ENCODE measurements around the gene LGALS7. TPM values are rescaled to one million over a fixed set of nuclear protein-coding genes. Genes with fewer than 3 reads are reported as not detected.

The LGALS7 gene
- polyA plus RNA-seq, 1 donor from 2014 or later, result not detected

DNA sequence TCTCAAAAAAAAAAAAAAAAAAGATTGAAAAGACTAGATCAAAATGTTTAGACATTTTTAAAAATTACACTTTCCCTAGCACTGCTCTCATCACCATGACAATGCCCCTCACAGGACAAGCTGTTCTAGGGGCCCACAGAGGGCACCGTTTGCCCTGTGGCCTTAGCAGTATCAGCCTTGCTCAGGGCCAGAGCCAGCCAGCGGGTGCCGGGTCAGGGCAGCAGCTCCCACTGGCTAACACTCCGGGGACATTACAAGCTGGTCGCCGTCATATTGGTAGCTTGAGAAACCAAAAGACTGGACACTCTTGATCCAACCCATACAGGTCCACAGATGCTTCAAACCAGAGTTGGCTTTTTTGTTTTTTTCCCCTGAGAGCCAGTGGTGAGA is 47.0 kb downstream of the LGALS7 start:
- TF ChIP-seq MXI1 (conservative IDR thresholded peaks at IDR 0.05; ENCODE audit: poor library complexity, severe bottlenecking) (no peak), EP300 (conservative IDR thresholded peaks at IDR 0.05; ENCODE audit: poor library complexity, severe bottlenecking) (no peak), CTCF (IDR thresholded peaks at IDR 0.05; ENCODE audit: poor library complexity, severe bottlenecking) (no peak), REST (IDR thresholded peaks at IDR 0.05; ENCODE audit: borderline replicate concordance) (no peak), RAD21 (conservative IDR thresholded peaks at IDR 0.05) (no peak), TAF1 (IDR thresholded peaks at IDR 0.05; ENCODE audit: low read depth) (no peak), SMC3 (conservative IDR thresholded peaks at IDR 0.05; ENCODE audit: poor library complexity) (no peak), EZH2 (IDR thresholded peaks at IDR 0.05; ENCODE audit: borderline replicate concordance, insufficient read depth, low read length, poor library complexity, severe bottlenecking) (no peak), POLR2AphosphoS5 (IDR thresholded peaks at IDR 0.05) (no peak)

DNA sequence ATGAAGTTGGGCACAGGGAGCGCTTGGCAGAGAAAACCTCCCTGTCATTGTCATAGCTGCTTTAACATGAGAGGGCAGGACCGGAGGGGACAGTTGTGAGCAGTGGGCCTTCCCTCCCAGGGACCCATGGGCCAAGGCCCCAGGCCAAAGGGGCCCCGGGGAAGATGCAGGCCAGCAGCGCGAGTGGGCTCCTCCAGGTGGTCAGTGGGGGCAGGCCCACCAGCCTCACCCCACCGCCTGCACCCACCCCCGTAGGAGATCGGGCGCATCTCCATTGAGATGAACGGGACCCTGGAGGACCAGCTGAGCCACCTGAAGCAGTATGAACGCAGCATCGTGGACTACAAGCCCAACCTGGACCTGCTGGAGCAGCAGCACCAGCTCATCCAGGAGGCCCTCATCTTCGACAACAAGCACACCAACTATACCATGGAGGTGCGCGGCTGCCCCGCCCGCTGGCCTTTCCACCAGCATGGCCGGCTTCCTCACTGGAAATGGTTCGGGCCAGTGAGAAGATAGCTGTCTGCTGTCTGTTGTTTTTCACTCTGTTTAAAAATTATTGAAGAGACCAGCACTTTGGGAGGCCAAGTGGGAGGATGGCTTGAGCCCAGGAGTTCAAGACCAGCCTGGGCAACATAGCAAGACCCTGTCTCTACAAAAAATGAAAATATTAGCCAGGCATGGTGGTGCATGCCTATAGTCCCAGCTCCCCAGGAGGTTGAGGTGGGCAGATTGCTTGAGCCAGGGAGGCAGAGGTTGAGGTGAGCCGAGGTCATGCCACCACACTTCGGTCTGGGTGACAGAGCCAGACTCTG is 47.6 kb downstream of the LGALS7 start:
- Histone ChIP-seq H3K4me3 (ENCODE audit: low read length) (no peak overlapping the region), H3K9me3 (ENCODE audit: low read length) (no peaks in the 10 kb centered on the region), H3K9ac (ENCODE audit: low read length) (no peak overlapping the region), H2AFZ (ENCODE audit: low read depth, low read length) (no peak overlapping the region), H3K4me2 (ENCODE audit: low read length) (no peak overlapping the region), H3K36me3 (ENCODE audit: insufficient read depth, low read length) (no peaks in the 10 kb centered on the region), H4K20me1 (ENCODE audit: insufficient read depth) (no peaks in the 10 kb centered on the region), H3K27ac (ENCODE audit: low read length) (no peak overlapping the region), H3K27me3 (ENCODE audit: insufficient read depth, low read depth, low read length) (no peaks in the 10 kb centered on the region), H3K9me2 (ENCODE audit: insufficient read depth, low read length) (no peaks in the 10 kb centered on the region), H3K79me2 (replicated peaks; ENCODE audit: insufficient read depth, low read length) (no peaks in the 10 kb centered on the region), H3F3A (ENCODE audit: insufficient read depth, low read length, poor library complexity, severe bottlenecking) (no peaks in the 10 kb centered on the region)
- TF ChIP-seq RAD21 (conservative IDR thresholded peaks at IDR 0.05) (no peak), TAF1 (IDR thresholded peaks at IDR 0.05; ENCODE audit: low read depth) (no peak), MXI1 (conservative IDR thresholded peaks at IDR 0.05; ENCODE audit: poor library complexity, severe bottlenecking) (no peak), POLR2AphosphoS5 (IDR thresholded peaks at IDR 0.05) (no peak), REST (IDR thresholded peaks at IDR 0.05; ENCODE audit: borderline replicate concordance) (no peak), EZH2 (IDR thresholded peaks at IDR 0.05; ENCODE audit: borderline replicate concordance, insufficient read depth, low read length, poor library complexity, severe bottlenecking) (no peak), CTCF (IDR thresholded peaks at IDR 0.05; ENCODE audit: poor library complexity, severe bottlenecking) (no peak), EP300 (conservative IDR thresholded peaks at IDR 0.05; ENCODE audit: poor library complexity, severe bottlenecking) (no peak), SMC3 (conservative IDR thresholded peaks at IDR 0.05; ENCODE audit: poor library complexity) (no peak)

More for the DNA sequence above, 47.0 kb downstream of the LGALS7 start:
- Histone ChIP-seq H3F3A (ENCODE audit: insufficient read depth, low read length, poor library complexity, severe bottlenecking) (no peaks in the 10 kb centered on the region), H3K36me3 (ENCODE audit: insufficient read depth, low read length) (no peaks in the 10 kb centered on the region), H3K9me2 (ENCODE audit: insufficient read depth, low read length) (no peaks in the 10 kb centered on the region), H3K27me3 (ENCODE audit: insufficient read depth, low read depth, low read length) (no peaks in the 10 kb centered on the region), H3K4me2 (ENCODE audit: low read length) (no peak overlapping the region), H4K20me1 (ENCODE audit: insufficient read depth) (no peaks in the 10 kb centered on the region), H2AFZ (ENCODE audit: low read depth, low read length) (no peak overlapping the region), H3K9me3 (ENCODE audit: low read length) (no peaks in the 10 kb centered on the region), H3K79me2 (replicated peaks; ENCODE audit: insufficient read depth, low read length) (no peaks in the 10 kb centered on the region), H3K27ac (ENCODE audit: low read length) (no peak overlapping the region), H3K9ac (ENCODE audit: low read length) (no peak overlapping the region), H3K4me3 (ENCODE audit: low read length) (no peak overlapping the region)

Data from neural cell (in vitro differentiated cells).